ENCODE data around the gene IGLL5.

The IGLL5 gene

DNA sequence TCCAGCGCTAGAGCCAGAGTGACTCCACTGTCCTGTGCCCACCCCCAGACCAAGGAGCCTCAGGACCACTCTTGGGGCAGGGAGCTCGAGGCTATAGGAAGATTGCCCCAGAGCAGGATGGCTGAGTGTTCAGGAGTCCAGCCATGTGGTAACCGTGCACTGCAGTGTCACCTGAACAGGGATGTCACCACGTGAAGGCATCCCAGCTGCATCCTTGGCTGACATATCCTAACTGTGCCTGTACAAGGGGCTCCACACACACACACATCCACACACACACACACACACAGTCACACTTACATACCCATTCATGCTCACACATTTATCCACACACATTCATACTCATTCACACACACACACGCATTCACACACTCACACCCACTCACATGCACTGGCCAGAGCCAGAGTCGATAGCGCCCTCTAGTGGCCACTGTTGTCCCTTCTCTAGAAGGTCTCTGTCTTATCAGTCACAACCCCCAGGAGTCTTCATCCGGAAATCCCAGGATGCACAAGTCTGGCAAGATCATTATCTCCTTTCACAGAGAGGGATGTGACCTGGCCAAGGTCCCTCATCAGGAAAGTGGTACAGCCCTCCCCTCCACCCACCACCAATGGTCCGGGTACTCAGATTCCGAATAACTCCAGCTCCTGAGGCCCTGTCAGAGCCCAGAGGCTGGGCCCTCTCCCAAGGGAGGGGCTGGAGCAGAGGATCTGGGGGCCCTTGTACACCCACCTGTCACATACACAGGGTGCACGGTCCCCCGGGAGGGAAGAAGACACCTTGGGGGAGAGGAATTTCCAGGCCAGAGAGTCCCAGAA is 55.1 kb downstream of the IGLL5 start:
- DNase-seq (ENCODE audit: low read depth) = peak; percentile 82
- TF ChIP-seq CTCF (IDR thresholded peaks at IDR 0.05; ENCODE audit: low read depth, low read length) (peak; percentile 78), POLR2A (IDR thresholded peaks at IDR 0.05; ENCODE audit: extremely low read depth, insufficient read length) (no peak)
- H3K4me3 ChIP-seq (ENCODE audit: low read depth, low read length) = no peak overlapping the region

- DNase-seq (ENCODE audit: low read depth) = no peak
- no peak overlapping the region for H3K4me3 ChIP-seq (ENCODE audit: low read depth, low read length)
- no peak for TF ChIP-seq MAX (IDR thresholded peaks at IDR 0.05; ENCODE audit: low read depth, low read length)
- TF ChIP-seq MYC (IDR thresholded peaks at IDR 0.05; ENCODE audit: low read depth, low read length) = no peak
- TF ChIP-seq CTCF (IDR thresholded peaks at IDR 0.05; ENCODE audit: low read depth, low read length) = no peak
- TF ChIP-seq POLR2A (IDR thresholded peaks at IDR 0.05; ENCODE audit: extremely low read depth, insufficient read length) = no peak
These were observed 56.1 kb downstream of the IGLL5 start for GRCh38 chr22:22943521-22944267.

GRCh38 chr22:22944268-22944985 is 56.8 kb downstream of the IGLL5 start:
- DNase-seq (ENCODE audit: low read depth) = no peak
- no peak for TF ChIP-seq CTCF (IDR thresholded peaks at IDR 0.05; ENCODE audit: low read depth, low read length)
- no peak for TF ChIP-seq MAX (IDR thresholded peaks at IDR 0.05; ENCODE audit: low read depth, low read length)
- TF ChIP-seq POLR2A (IDR thresholded peaks at IDR 0.05; ENCODE audit: extremely low read depth, insufficient read length) = no peak
- TF ChIP-seq MYC (IDR thresholded peaks at IDR 0.05; ENCODE audit: low read depth, low read length) = no peak
- no peak overlapping the region for H3K4me3 ChIP-seq (ENCODE audit: low read depth, low read length)

GRCh38 chr22:22945195-22945594 is 57.6 kb downstream of the IGLL5 start:
- DNase-seq (ENCODE audit: low read depth) = no peak
- no peak overlapping the region for H3K4me3 ChIP-seq (ENCODE audit: low read depth, low read length)
- TF ChIP-seq CTCF (IDR thresholded peaks at IDR 0.05; ENCODE audit: low read depth, low read length) (no peak), MYC (IDR thresholded peaks at IDR 0.05; ENCODE audit: low read depth, low read length) (no peak), MAX (IDR thresholded peaks at IDR 0.05; ENCODE audit: low read depth, low read length) (no peak), POLR2A (IDR thresholded peaks at IDR 0.05; ENCODE audit: extremely low read depth, insufficient read length) (no peak)
